HepG2 (cell line): ENCODE measurements around the gene FSHR. TPM values are rescaled to one million over a fixed set of nuclear protein-coding genes. Genes with fewer than 3 reads are reported as not detected.
A peak's percentile ranks its signal among the peaks of the same experiment; 100 is the strongest.

Source experiments
- ATAC-seq: fragments of 200-7000 bp; cut with Tn5 transposase; 3 replicates; pipeline ENCODE4 v1.9.1; 2020; ENCODE audit warnings: mild to moderate bottlenecking, moderate library complexity
- BruUV-seq: library from RNA; stranded (reverse); fragments of 400-500 nt; replicated peaks from 2 replicates; lab custom pipeline; 2021; lab: Mats Ljungman, UMichigan
- CTCF ChIA-PET: fragments of 300-600 bp; formaldehyde crosslinking; extraction: SDS; loops from one replicate; lab custom pipeline; 2021; ENCODE audit warnings: low total read pairs, inconsistent platforms, low intra/inter-chr PET ratio; lab: Yijun Ruan, JAX
- POLR2A ChIA-PET: fragments of 350-600 bp; sonication (Branson Sonifier 250); formaldehyde crosslinking; loops from one replicate; lab custom pipeline; 2020; ENCODE audit warnings: antibody characterized with exemption, inconsistent platforms; lab: Yijun Ruan, JAX
- DNase-seq: peaks from one replicate; pipeline ENCODE4 v3.0.0-alpha.2; 2015; ENCODE audit warnings: low spot score
- FAIRE-seq: peaks from 3 replicates; lab custom pipeline; 2011; peaks lifted over from hg19 to GRCh38; lab: Jason Lieb, UNC
- H2AFZ ChIP-seq: one replicate; pipeline ENCODE4 v1.6.1; 2011; ENCODE audit warnings: low read length, inconsistent platforms
- H3K27ac ChIP-seq: fragments of 300-600 bp; 3 replicates; pipeline ENCODE4 v1.8.0; 2011; ENCODE audit warnings: mixed run types, mild to moderate bottlenecking, mixed read lengths, low read length, inconsistent platforms; ENCODE audit not compliant: insufficient read depth; ENCODE audit errors: extremely low read length
- H3K27me3 ChIP-seq, 2 experiments: fragments of 200-600 bp in 1 of 2; 2 replicates in 1 of 2; 3 replicates in 1 of 2; pipeline versions ENCODE4 v1.6.0 to v1.8.0; 2011; ENCODE audit warnings: low read length in 2 of 2, mild to moderate bottlenecking in 2 of 2, moderate library complexity in 2 of 2, inconsistent platforms in 1 of 2; ENCODE audit not compliant: insufficient read depth in 2 of 2, control insufficient read depth in 1 of 2
- H3K36me3 ChIP-seq, 2 experiments: fragments of 200-600 bp in 1 of 2; replicated peaks in 1 of 2; 2 replicates in 1 of 2; 3 replicates in 1 of 2; pipeline versions ENCODE4 v1.5.1 to v1.8.0; 2011; ENCODE audit warnings: low read length in 2 of 2, inconsistent platforms in 1 of 2; ENCODE audit not compliant: insufficient read depth in 2 of 2, control insufficient read depth in 1 of 2
- H3K4me1 ChIP-seq: 2 replicates; pipeline ENCODE4 v1.5.1; 2012; ENCODE audit warnings: low read length, inconsistent platforms; ENCODE audit not compliant: insufficient read depth
- H3K4me2 ChIP-seq: 2 replicates; pipeline ENCODE4 v1.6.0; 2011; ENCODE audit warnings: low read depth, low read length, inconsistent platforms
- H3K4me3 ChIP-seq, 3 experiments: fragments of 200-600 bp in 1 of 3; sonication (generic), shearing (Covaris generic) in 1 of 3; replicated peaks in 1 of 3; 2 replicates each; pipeline ENCODE4 v1.5.1; 2011 to 2016; ENCODE audit warnings: low read length in 3 of 3, inconsistent platforms in 2 of 3, low read depth in 2 of 3, mild to moderate bottlenecking in 2 of 3, control low read depth in 1 of 3, mixed read lengths in 1 of 3; ENCODE audit not compliant: insufficient read depth in 1 of 3
- H3K79me2 ChIP-seq: one replicate; pipeline ENCODE4 v1.6.1; 2011; ENCODE audit warnings: low read length, inconsistent platforms; ENCODE audit not compliant: insufficient read depth
- H3K9ac ChIP-seq: 2 replicates; pipeline ENCODE4 v1.6.0; 2011; ENCODE audit warnings: mild to moderate bottlenecking, low read depth, low read length, inconsistent platforms; ENCODE audit not compliant: insufficient read depth
- H3K9me3 ChIP-seq: 2 replicates; pipeline ENCODE4 v1.5.1; 2012; ENCODE audit warnings: mild to moderate bottlenecking, low read length
- H4K20me1 ChIP-seq: 2 replicates; pipeline ENCODE4 v1.6.0; 2011; ENCODE audit warnings: inconsistent platforms, mild to moderate bottlenecking, low read length, moderate library complexity; ENCODE audit not compliant: insufficient read depth
- CREB1 ChIP-seq, 2 experiments: fragments of 450-650 bp in 1 of 2; IDR thresholded peaks; 2 replicates each; pipeline ENCODE4 v1.6.1; 2016 to 2017; ENCODE audit warnings: control low read depth in 1 of 2, mild to moderate bottlenecking in 1 of 2, missing compliant biosample characterization in 1 of 2, missing genetic modification characterization in 1 of 2
- ZNF142 ChIP-seq: sonication (generic); formaldehyde crosslinking; IDR thresholded peaks from 2 replicates; pipeline ENCODE4 v1.4.0; 2020; ENCODE audit warnings: missing genetic modification reagents
- WGBS: methylation state at CpG from one replicate; pipeline ENCODE4 v1.1.6; 2017; ENCODE audit warnings: low lambda C conversion rate; 5-methylcytosine and 5-hydroxymethylcytosine counted together
- in situ Hi-C: cut with HindIII; loops from 2 replicates; pipeline ENCODE4 v1.10.0; 2017; ENCODE audit warnings: low pct_unique_long_range_greater_than_20kb; ENCODE audit not compliant: extremely low pct_ligation_motif_present
- intact Hi-C: fragments of 100-400 bp; cut with micrococcal nuclease; formaldehyde crosslinking; loops from one replicate; pipeline ENCODE4 v1.10.0; 2022; ENCODE audit not compliant: unreplicated experiment
- polyA plus RNA-seq, 8 experiments: library from polyadenylated mRNA; depleted of rRNA in 3 of 8; stranded (reverse) in 7 of 8; unstranded in 1 of 8; fragments of >200 nt; fragmentation: Illumina TruSeq in 4 of 8; extraction: Trizol in 4 of 8; gene quantifications; 2 replicates each; pipeline versions ENCODE4 v1.2.1 to v1.2.3, GENCODE V29; 2011 to 2016; ENCODE audit warnings: low read depth in 4 of 8, missing spikeins in 1 of 8, mixed read lengths in 1 of 8; ENCODE audit not compliant: insufficient read depth in 1 of 8
- total RNA-seq, 5 experiments: library from RNA; depleted of rRNA; stranded (reverse); fragments of >200 nt; fragmentation: Illumina TruSeq; extraction: Trizol; gene quantifications; 2 replicates each; pipeline ENCODE4 v1.2.3, GENCODE V29; 2016; ENCODE audit warnings: low read depth in 1 of 5

FSHR gene
- total and polyA plus RNA-seq, 2 of the 13 experiments (the other 11 are each of a cell fraction or from before 2014, with no cell fraction given) = not detected

DNA sequence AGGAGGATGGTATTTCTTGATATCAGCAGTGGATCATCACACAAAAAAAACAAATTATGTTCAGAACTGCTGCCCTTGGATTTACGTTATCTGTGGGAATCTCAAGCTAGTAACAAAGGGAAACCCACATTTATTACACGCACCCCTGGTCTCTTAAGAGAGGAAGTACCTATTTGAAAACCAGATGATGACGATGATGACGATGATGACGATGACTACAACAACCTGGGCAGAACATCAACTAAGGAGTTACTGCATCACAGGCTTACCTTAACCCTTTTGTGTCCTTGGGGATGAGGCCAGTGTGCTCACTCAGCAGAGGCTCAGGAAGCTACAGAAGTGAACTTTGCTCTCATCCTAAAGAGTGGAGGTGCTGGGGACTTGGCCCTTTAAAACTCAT, 169.4 kb downstream of the FSHR start:
- no peaks in the 10 kb centered on the region for H3K79me2 ChIP-seq
- H4K20me1 ChIP-seq = no peaks in the 10 kb centered on the region
- 16% methylated on average over 5 of the region's 5 CpGs for WGBS
- FAIRE-seq (no peak), ATAC-seq (no peak), DNase-seq (no peak)
- no peak overlapping the region for H3K9ac ChIP-seq
- CTCF ChIA-PET = no interaction called here
- H3K27ac ChIP-seq = no peak overlapping the region
- no peak for TF ChIP-seq ZNF142 (CRISPR knock-in tag)
- peak; percentile 48; the same call in 1 of the 2 replicates for TF ChIP-seq CREB1 (IDR thresholded peaks at IDR 0.05)
- TF ChIP-seq CREB1 (CRISPR knock-in tag; IDR thresholded peaks at IDR 0.05) = no peak
- intact Hi-C loops = no loop called here
- in situ Hi-C loops = no loop called here
- no peak overlapping the region for H3K4me2 ChIP-seq
- H3K9me3 ChIP-seq = no peaks in the 10 kb centered on the region
- H2AFZ ChIP-seq = no peak overlapping the region
- POLR2A ChIA-PET = no interaction called here
- H3K4me1 ChIP-seq = no peaks in the 10 kb centered on the region
- no peak overlapping the region for H3K4me3 ChIP-seq
- BruUV-seq = no TSS peak
- no peaks in the 10 kb centered on the region for H3K27me3 ChIP-seq
- no peaks in the 10 kb centered on the region for H3K36me3 ChIP-seq
